Measurements from ENCODE around the gene HOXD3.

Gene HOXD3

DNA sequence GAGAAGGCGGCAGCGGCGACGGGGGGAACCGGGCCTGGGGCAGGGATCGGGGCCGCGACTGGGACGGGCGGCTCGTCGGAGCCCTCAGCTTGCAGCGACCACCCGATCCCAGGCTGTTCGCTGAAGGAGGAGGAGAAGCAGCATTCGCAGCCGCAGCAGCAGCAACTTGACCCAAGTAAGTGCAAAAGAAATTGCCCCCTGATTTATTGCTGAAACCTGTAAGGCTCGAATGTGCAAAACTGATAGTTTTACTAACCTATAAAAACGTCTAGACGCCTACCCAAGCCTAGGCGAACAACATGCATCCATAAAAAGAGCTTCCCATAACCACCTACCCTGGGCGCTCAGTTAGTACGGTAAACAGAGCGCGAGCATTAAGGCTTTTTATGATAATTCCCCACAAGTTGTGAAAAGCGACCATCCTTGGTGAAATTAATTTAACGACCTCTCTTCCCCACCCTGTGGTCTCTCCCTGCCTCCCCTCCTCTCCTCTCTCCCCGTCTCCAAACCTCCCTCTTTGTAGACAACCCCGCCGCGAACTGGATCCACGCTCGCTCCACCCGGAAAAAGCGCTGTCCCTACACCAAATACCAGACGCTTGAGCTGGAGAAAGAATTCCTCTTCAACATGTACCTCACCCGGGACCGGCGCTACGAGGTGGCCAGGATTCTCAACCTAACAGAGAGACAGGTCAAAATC, 33.5 kb upstream of the HOXD3 start:
- H3K79me2 ChIP-seq (ENCODE audit: control insufficient read depth, low read length), result no peaks in the 10 kb centered on the region
- no peaks in the 10 kb centered on the region for H3F3A ChIP-seq (ENCODE audit: control insufficient read depth, insufficient read depth)
- no peaks in the 10 kb centered on the region for H4K20me1 ChIP-seq (ENCODE audit: control insufficient read depth, insufficient read depth, low read depth, low read length)
- H3K4me3 ChIP-seq (ENCODE audit: low read length), result no peak overlapping the region
- no peaks in the 10 kb centered on the region for H3K9me3 ChIP-seq (ENCODE audit: control insufficient read depth, insufficient read depth, low read length)
- no peak overlapping the region for H3K27ac ChIP-seq (ENCODE audit: low read depth, low read length)
- no peaks in the 10 kb centered on the region for H3K4me1 ChIP-seq (ENCODE audit: control insufficient read depth, low read length)
- TF ChIP-seq EZH2phosphoT487 (IDR thresholded peaks at IDR 0.05; ENCODE audit: borderline replicate concordance, low read length), result no peak
- TF ChIP-seq, protein P1, sequence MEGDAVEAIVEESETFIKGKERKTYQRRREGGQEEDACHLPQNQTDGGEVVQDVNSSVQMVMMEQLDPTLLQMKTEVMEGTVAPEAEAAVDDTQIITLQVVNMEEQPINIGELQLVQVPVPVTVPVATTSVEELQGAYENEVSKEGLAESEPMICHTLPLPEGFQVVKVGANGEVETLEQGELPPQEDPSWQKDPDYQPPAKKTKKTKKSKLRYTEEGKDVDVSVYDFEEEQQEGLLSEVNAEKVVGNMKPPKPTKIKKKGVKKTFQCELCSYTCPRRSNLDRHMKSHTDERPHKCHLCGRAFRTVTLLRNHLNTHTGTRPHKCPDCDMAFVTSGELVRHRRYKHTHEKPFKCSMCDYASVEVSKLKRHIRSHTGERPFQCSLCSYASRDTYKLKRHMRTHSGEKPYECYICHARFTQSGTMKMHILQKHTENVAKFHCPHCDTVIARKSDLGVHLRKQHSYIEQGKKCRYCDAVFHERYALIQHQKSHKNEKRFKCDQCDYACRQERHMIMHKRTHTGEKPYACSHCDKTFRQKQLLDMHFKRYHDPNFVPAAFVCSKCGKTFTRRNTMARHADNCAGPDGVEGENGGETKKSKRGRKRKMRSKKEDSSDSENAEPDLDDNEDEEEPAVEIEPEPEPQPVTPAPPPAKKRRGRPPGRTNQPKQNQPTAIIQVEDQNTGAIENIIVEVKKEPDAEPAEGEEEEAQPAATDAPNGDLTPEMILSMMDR (IDR thresholded peaks at IDR 0.05; ENCODE audit: low read depth, low read length, poor library complexity, severe bottlenecking), result no peak
- H3K36me3 ChIP-seq (ENCODE audit: control insufficient read depth, low read length), result no peaks in the 10 kb centered on the region
- H3K4me2 ChIP-seq (ENCODE audit: low read length), result no peak overlapping the region
- peaks cover 14% of the 10 kb centered on the region; the same call in 1 of the 2 replicates for H3K27me3 ChIP-seq (ENCODE audit: control insufficient read depth, low read length)
- H3K9me2 ChIP-seq (replicated peaks; ENCODE audit: control insufficient read depth, low read length), result no peaks in the 10 kb centered on the region

DNA sequence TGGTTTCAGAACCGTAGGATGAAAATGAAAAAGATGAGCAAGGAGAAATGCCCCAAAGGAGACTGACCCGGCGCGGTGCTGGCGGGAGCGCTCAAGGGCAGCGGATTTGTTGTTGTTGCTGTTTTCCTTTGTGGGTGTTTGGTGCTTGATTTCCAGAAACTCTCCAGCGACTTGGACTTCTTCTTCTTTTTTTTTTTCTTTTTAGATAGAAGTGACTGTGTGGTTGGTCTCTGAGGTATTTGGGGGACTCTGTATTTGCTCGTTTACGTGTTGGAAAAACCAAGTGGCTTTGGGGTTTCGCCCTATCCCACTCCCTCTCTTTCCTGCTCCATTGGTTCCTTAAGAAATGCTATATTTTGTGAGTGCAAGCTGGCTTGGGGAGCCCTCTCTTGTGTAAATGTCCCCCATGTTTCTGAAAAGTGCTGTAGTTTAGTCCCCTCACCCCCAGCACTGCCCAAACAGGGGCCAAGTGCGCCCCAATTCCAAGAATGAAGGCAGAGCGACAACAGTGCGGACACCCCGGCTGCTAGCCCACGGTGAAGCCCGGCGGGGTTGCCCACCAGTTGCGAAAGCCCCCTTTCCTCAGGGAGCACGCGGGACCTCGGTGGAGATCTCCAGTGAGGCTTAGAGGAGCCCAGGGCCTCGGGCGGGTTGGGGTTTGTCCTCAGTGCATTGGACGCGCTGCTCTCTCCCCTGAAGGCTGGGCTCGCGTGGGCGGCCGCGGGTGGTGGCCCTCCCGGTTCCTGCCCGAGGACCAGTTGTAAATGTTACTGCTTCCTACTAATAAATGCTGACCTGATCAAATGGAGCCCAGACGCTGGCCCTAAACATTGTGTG, 32.8 kb upstream of the HOXD3 start:
- Histone ChIP-seq H3K4me2 (ENCODE audit: low read length) (no peak overlapping the region), H3K4me1 (ENCODE audit: control insufficient read depth, low read length) (no peaks in the 10 kb centered on the region), H3K4me3 (ENCODE audit: low read length) (no peak overlapping the region), H4K20me1 (ENCODE audit: control insufficient read depth, insufficient read depth, low read depth, low read length) (no peaks in the 10 kb centered on the region), H3F3A (ENCODE audit: control insufficient read depth, insufficient read depth) (no peaks in the 10 kb centered on the region), H3K27me3 (ENCODE audit: control insufficient read depth, low read length) (peaks cover 14% of the 10 kb centered on the region; the same call in 1 of the 2 replicates), H3K9me2 (replicated peaks; ENCODE audit: control insufficient read depth, low read length) (no peaks in the 10 kb centered on the region), H3K36me3 (ENCODE audit: control insufficient read depth, low read length) (no peaks in the 10 kb centered on the region), H3K79me2 (ENCODE audit: control insufficient read depth, low read length) (no peaks in the 10 kb centered on the region), H3K9me3 (ENCODE audit: control insufficient read depth, insufficient read depth, low read length) (no peaks in the 10 kb centered on the region), H3K27ac (ENCODE audit: low read depth, low read length) (no peak overlapping the region)
- no peak for TF ChIP-seq EZH2phosphoT487 (IDR thresholded peaks at IDR 0.05; ENCODE audit: borderline replicate concordance, low read length)
- TF ChIP-seq, protein P1 (IDR thresholded peaks at IDR 0.05; ENCODE audit: low read depth, low read length, poor library complexity, severe bottlenecking), result no peak

DNA sequence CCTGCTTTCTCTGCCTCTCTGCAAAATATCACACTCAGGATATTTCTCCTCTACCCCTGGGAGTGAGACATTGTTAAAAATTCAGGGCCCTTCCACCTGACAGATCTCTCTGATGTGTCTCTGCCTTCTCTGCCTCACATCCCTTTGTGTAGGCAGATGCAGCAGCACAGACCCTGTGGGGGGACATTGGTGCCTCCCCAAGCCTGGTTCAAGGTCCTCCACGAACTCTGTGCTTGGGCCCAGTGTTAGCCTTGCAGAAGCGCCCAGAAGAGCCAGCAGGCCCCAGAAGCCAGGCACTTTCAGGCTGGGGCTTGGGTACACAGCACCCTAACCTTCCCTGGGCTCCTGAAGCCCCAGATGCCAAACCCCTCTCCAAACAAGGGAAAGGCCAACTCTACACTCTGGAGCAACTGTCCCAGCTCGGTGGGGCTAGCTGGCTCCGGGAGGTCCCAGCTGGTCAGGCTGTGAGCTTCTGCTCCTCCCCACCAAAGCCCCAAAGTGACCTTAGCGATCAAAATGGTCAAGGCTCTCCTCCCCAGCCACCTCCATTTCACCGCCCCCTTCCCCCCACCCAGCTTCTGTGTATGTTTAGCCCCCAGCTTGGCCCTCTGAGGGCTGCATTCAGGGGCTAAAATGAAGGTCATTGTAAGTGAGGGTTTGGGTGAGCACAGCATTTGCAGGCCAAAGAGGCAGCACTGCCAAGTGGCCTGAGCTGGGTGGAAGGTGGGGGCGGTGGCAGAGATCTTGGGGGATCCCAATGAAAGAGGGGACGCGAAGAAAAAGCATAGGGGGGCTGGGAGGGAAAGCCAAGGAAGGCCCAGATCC, 31.9 kb upstream of the HOXD3 start:
- no peaks in the 10 kb centered on the region for H3K4me1 ChIP-seq (ENCODE audit: control insufficient read depth, low read length)
- H3K4me2 ChIP-seq (ENCODE audit: low read length), result no peak overlapping the region
- TF ChIP-seq, protein P1 (IDR thresholded peaks at IDR 0.05; ENCODE audit: low read depth, low read length, poor library complexity, severe bottlenecking), result no peak
- TF ChIP-seq EZH2phosphoT487 (IDR thresholded peaks at IDR 0.05; ENCODE audit: borderline replicate concordance, low read length), result no peak
- H4K20me1 ChIP-seq (ENCODE audit: control insufficient read depth, insufficient read depth, low read depth, low read length), result no peaks in the 10 kb centered on the region
- H3K79me2 ChIP-seq (ENCODE audit: control insufficient read depth, low read length), result no peaks in the 10 kb centered on the region
- no peak overlapping the region for H3K27ac ChIP-seq (ENCODE audit: low read depth, low read length)
- H3F3A ChIP-seq (ENCODE audit: control insufficient read depth, insufficient read depth), result no peaks in the 10 kb centered on the region
- peaks cover 14% of the 10 kb centered on the region; the same call in 1 of the 2 replicates for H3K27me3 ChIP-seq (ENCODE audit: control insufficient read depth, low read length)
- H3K4me3 ChIP-seq (ENCODE audit: low read length), result no peak overlapping the region
- no peaks in the 10 kb centered on the region for H3K9me2 ChIP-seq (replicated peaks; ENCODE audit: control insufficient read depth, low read length)
- H3K36me3 ChIP-seq (ENCODE audit: control insufficient read depth, low read length), result no peaks in the 10 kb centered on the region
- no peaks in the 10 kb centered on the region for H3K9me3 ChIP-seq (ENCODE audit: control insufficient read depth, insufficient read depth, low read length)

Measured in DOHH2 (cell line).